ENCODE data around the gene CBR1.

DNA sequence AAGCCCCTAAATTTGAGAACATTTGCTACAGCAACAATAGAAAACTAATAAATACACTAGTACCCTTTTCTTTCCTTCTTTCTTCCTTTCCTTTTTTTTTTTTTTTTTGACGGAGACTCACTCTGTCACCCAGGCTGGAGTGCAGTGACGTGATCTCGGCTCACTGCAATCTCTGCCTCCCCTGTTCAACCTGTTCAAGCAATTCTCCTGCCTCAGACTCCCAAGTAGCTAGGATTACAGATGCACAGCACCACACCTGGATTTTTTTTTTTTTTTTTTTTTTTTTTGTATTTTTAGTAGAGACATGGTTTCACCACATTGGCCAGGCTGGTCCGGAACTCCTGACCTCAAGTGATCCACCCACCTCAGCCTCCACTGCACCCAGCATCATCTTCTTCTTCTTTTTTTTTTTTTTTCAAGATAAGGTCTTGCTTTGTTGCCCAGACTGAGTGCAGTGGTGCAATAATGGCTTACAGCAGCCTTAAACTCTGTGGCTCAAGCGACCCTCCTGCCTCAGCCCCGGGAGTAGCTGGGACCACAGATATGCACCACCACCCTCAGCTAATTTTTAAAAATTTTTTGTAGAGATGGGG, 45.4 kb downstream of the CBR1 start:
- TF ChIP-seq, protein P1, sequence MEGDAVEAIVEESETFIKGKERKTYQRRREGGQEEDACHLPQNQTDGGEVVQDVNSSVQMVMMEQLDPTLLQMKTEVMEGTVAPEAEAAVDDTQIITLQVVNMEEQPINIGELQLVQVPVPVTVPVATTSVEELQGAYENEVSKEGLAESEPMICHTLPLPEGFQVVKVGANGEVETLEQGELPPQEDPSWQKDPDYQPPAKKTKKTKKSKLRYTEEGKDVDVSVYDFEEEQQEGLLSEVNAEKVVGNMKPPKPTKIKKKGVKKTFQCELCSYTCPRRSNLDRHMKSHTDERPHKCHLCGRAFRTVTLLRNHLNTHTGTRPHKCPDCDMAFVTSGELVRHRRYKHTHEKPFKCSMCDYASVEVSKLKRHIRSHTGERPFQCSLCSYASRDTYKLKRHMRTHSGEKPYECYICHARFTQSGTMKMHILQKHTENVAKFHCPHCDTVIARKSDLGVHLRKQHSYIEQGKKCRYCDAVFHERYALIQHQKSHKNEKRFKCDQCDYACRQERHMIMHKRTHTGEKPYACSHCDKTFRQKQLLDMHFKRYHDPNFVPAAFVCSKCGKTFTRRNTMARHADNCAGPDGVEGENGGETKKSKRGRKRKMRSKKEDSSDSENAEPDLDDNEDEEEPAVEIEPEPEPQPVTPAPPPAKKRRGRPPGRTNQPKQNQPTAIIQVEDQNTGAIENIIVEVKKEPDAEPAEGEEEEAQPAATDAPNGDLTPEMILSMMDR (conservative IDR thresholded peaks at IDR 0.05; ENCODE audit: low read length) = no peak
- TF ChIP-seq EZH2phosphoT487 (IDR thresholded peaks at IDR 0.05; ENCODE audit: borderline replicate concordance, low read depth, low read length) = no peak

Data from OCI-LY7 (cell line).